Right lobe of liver (tissue), 6 donors: ENCODE results near the gene CA12. TPM values are rescaled to one million over a fixed set of nuclear protein-coding genes. Genes with fewer than 3 reads are reported as not detected.

ENCODE experiments used
- ATAC-seq, 4 donors: fragments of 200-7000 bp; cut with Tn5 transposase; one replicate each; pipeline ENCODE4 v1.9.1; 2020; ENCODE audit warnings: mild to moderate bottlenecking in 4 of 4, moderate library complexity in 4 of 4
- DNase-seq, 3 donors: peaks; one replicate each; pipeline ENCODE4 v3.0.0-alpha.2; 2020
- H3K27ac ChIP-seq, 3 donors: fragments of 200-600 bp; one replicate each; pipeline ENCODE4 v1.8.0; 2022
- H3K27me3 ChIP-seq, 2 donors: fragments of 200-600 bp; one replicate each; pipeline ENCODE4 v1.8.0; 2022
- H3K36me3 ChIP-seq, 4 donors: fragments of 200-600 bp; sonication (generic) in 1 of 4; one replicate each; pipeline versions ENCODE4 v1.5.1 to v1.8.0; 2017 to 2022; ENCODE audit warnings: control low read depth in 1 of 4
- H3K4me1 ChIP-seq, 4 donors: fragments of 200-600 bp; sonication (generic) in 1 of 4; one replicate each; pipeline versions ENCODE4 v1.5.1 to v1.8.0; 2017 to 2022; ENCODE audit warnings: control low read depth in 1 of 4
- H3K4me3 ChIP-seq, 3 donors: fragments of 200-600 bp; one replicate each; pipeline ENCODE4 v1.8.0; 2022
- H3K9me3 ChIP-seq, 4 donors: fragments of 200-600 bp; sonication (generic) in 1 of 4; one replicate each; pipeline versions ENCODE4 v1.5.1 to v1.8.0; 2017 to 2022; ENCODE audit warnings: control low read depth in 1 of 4
- CTCF ChIP-seq, 4 donors: fragments of 200-600 bp in 3 of 4; fragments of 450-650 bp in 1 of 4; IDR thresholded peaks; one replicate each; pipeline versions ENCODE4 v1.5.1 to v1.8.0; 2016 to 2022; ENCODE audit warnings: antibody characterized with exemption in 4 of 4, mild to moderate bottlenecking in 2 of 4
- POLR2A ChIP-seq: fragments of 450-650 bp; IDR thresholded peaks from one replicate; pipeline ENCODE4 v1.6.1; 2017; ENCODE audit warnings: antibody characterized with exemption, mild to moderate bottlenecking
- WGBS: methylation state at CpG from one replicate; pipeline ENCODE4 v1.1.6; 2018; ENCODE audit warnings: low coverage, low lambda C conversion rate; ENCODE audit not compliant: insufficient coverage; ENCODE audit errors: missing lambda C conversion rate; 5-methylcytosine and 5-hydroxymethylcytosine counted together
- intact Hi-C, 2 donors: fragments of 100-400 bp; cut with DNase I; formaldehyde crosslinking; loops; one replicate each; pipeline versions ENCODE4 v1.11.2 to v1.14.1; 2022
- total RNA-seq, 6 experiments: library from RNA; depleted of rRNA in 2 of 6; stranded (reverse); fragments of >200 nt in 2 of 6; fragmentation: NEBNext Ultra II Directional in 3 of 6; extraction: Animal tissue kit (Norgen Biotek cat#: 25700) in 3 of 6; gene quantifications; one replicate each; pipeline versions ENCODE4 v1.1.0 to v1.2.4, GENCODE V29; 2016 to 2023
- donor health status: DM: no; HTN: yes; CAD: no.
- donor health status: DM: no; HTN: no; CAD: no.
- donor health status: DM: no; HTN: no; CAD: no.
- donor health status: DM: no; HTN: yes; CAD: no.
- donor health status: DM: no; HTN: yes; CAD: no.

The CA12 gene
- total RNA-seq, 6 experiments from 2014 or later, result 0.02 to 18.3 (median 1.4) TPM

GRCh38 chr15:63378946-63379345, 2.7 kb downstream of the CA12 start:
- 91% methylated on average over 3 of the region's 7 CpGs for WGBS
- DNase-seq (no peak), ATAC-seq (no peak)
- Histone ChIP-seq H3K27me3 (no peaks in the 10 kb centered on the region), H3K4me3 (no peak overlapping the region), H3K9me3 (no peaks in the 10 kb centered on the region), H3K36me3 (no peaks in the 10 kb centered on the region), H3K4me1 (peaks cover 0 to 9% (median 0%) of the 10 kb centered on the region in 4 donors), H3K27ac (no peak overlapping the region)
- intact Hi-C loops, result no loop called here
- TF ChIP-seq POLR2A (no peak), CTCF (IDR thresholded peaks at IDR 0.05) (no peak)

GRCh38 chr15:63374686-63375520, 6.7 kb downstream of the CA12 start:
- DNase-seq (no peak), ATAC-seq (peak in 1 of 4 donors; percentile 38)
- 52% methylated on average over 8 of the region's 11 CpGs for WGBS
- Histone ChIP-seq H3K27me3 (no peaks in the 10 kb centered on the region), H3K27ac (no peak overlapping the region), H3K9me3 (no peaks in the 10 kb centered on the region), H3K4me1 (no peaks in the 10 kb centered on the region), H3K4me3 (no peak overlapping the region), H3K36me3 (no peaks in the 10 kb centered on the region)
- intact Hi-C loops, result no loop called here
- TF ChIP-seq CTCF (IDR thresholded peaks at IDR 0.05), result no peak

GRCh38 chr15:63373866-63374548, 7.6 kb downstream of the CA12 start:
- H3K27ac ChIP-seq, result no peak overlapping the region
- DNase-seq (no peak), ATAC-seq (no peak)
- TF ChIP-seq POLR2A (no peak), CTCF (IDR thresholded peaks at IDR 0.05) (no peak)
- no peak overlapping the region for H3K4me3 ChIP-seq
- H3K4me1 ChIP-seq, result no peaks in the 10 kb centered on the region
- intact Hi-C loops, result no loop called here
- WGBS, result 83% methylated on average over 7 of the region's 9 CpGs
- H3K27me3 ChIP-seq, result no peaks in the 10 kb centered on the region
- no peaks in the 10 kb centered on the region for H3K36me3 ChIP-seq
- H3K9me3 ChIP-seq, result no peaks in the 10 kb centered on the region

GRCh38 chr15:63373330-63373729, 8.3 kb downstream of the CA12 start:
- 97% methylated on average over 2 of the region's 3 CpGs for WGBS
- no peak for TF ChIP-seq CTCF (IDR thresholded peaks at IDR 0.05)
- no peak for TF ChIP-seq POLR2A
- ATAC-seq (no peak), DNase-seq (no peak)
- Histone ChIP-seq H3K36me3 (no peaks in the 10 kb centered on the region), H3K27me3 (no peaks in the 10 kb centered on the region), H3K27ac (no peak overlapping the region), H3K9me3 (no peaks in the 10 kb centered on the region), H3K4me1 (no peaks in the 10 kb centered on the region), H3K4me3 (no peak overlapping the region)
- intact Hi-C loops, result no loop called here
